GM12892 (cell line): ENCODE measurements around the gene GBA2.

Source experiments
- DNase-seq: peaks from one replicate; pipeline ENCODE4 v3.0.0; 2011; ENCODE audit not compliant: insufficient read length
- FAIRE-seq: peaks from 2 replicates; lab custom pipeline; 2011; peaks lifted over from hg19 to GRCh38; lab: Jason Lieb, UNC
- POLR2A ChIP-seq: IDR thresholded peaks from 2 replicates; pipeline ENCODE4 v1.6.1; 2011; ENCODE audit warnings: low read depth, low read length, control low read depth
- POLR2AphosphoS5 ChIP-seq: IDR thresholded peaks from 2 replicates; pipeline ENCODE4 v1.6.1; 2011; ENCODE audit warnings: low read depth, low read length, control low read depth
- TAF1 ChIP-seq: IDR thresholded peaks from 2 replicates; pipeline ENCODE4 v1.6.1; 2011; ENCODE audit warnings: low read depth, mild to moderate bottlenecking, control low read depth, low read length, borderline replicate concordance

GBA2 gene

GRCh38 chr9:35712762-35713400 lies 36.1 kb downstream of the GBA2 start:
- no peak for TF ChIP-seq POLR2A
- TF ChIP-seq POLR2AphosphoS5: no peak
- TF ChIP-seq TAF1: no peak
- FAIRE-seq: no peak
- no peak for DNase-seq

GRCh38 chr9:35711501-35712428 lies 37.3 kb downstream of the GBA2 start:
- TF ChIP-seq TAF1 (no peak), POLR2AphosphoS5 (no peak), POLR2A (no peak)
- FAIRE-seq (no peak), DNase-seq (no peak)

GRCh38 chr9:35710818-35711500 lies 38.1 kb downstream of the GBA2 start:
- TF ChIP-seq POLR2AphosphoS5 (no peak), TAF1 (no peak), POLR2A (no peak)
- FAIRE-seq (no peak), DNase-seq (no peak)

- no peak for DNase-seq
- no peak for FAIRE-seq
- TF ChIP-seq TAF1 (no peak), POLR2A (no peak), POLR2AphosphoS5 (no peak)
Observed at GRCh38 chr9:35708146-35708545, 40.9 kb downstream of the GBA2 start.

GRCh38 chr9:35706951-35707350 lies 42.1 kb downstream of the GBA2 start:
- FAIRE-seq: no peak
- DNase-seq: no peak
- no peak for TF ChIP-seq POLR2AphosphoS5
- no peak for TF ChIP-seq TAF1
- no peak for TF ChIP-seq POLR2A

- FAIRE-seq (no peak), DNase-seq (no peak)
- TF ChIP-seq POLR2AphosphoS5: no peak
- TF ChIP-seq POLR2A: no peak
Observed at GRCh38 chr9:35705836-35706430, 43.1 kb downstream of the GBA2 start.

GRCh38 chr9:35705372-35705771 lies 43.7 kb downstream of the GBA2 start:
- FAIRE-seq (no peak), DNase-seq (no peak)
- no peak for TF ChIP-seq TAF1
- no peak for TF ChIP-seq POLR2A
- no peak for TF ChIP-seq POLR2AphosphoS5

GRCh38 chr9:35703906-35704672 lies 44.9 kb downstream of the GBA2 start:
- no peak for DNase-seq
- FAIRE-seq: no peak
- no peak for TF ChIP-seq TAF1
- no peak for TF ChIP-seq POLR2AphosphoS5
- TF ChIP-seq POLR2A: no peak

- DNase-seq: no peak
- TF ChIP-seq POLR2A (no peak), POLR2AphosphoS5 (no peak), TAF1 (no peak)
- no peak for FAIRE-seq
Observed at GRCh38 chr9:35702696-35703095, 46.3 kb downstream of the GBA2 start.

- TF ChIP-seq POLR2AphosphoS5 (no peak), POLR2A (no peak), TAF1 (no peak)
- FAIRE-seq (no peak), DNase-seq (no peak)
Observed at GRCh38 chr9:35700942-35701341, 48.1 kb downstream of the GBA2 start.
